GM19351 (cell line): ENCODE results near the gene RAET1G.
"Not testable (repeated sequence)": the region's sequence is repeated elsewhere in the genome, so short reads cannot be mapped to it uniquely, and the experiment has no call there.

Source experiments
- ATAC-seq: cut with Tn5 transposase; IDR thresholded peaks from one replicate; pipeline ENCODE4 v1.9.1; 2021; ENCODE audit warnings: mild to moderate bottlenecking, moderate library complexity; ENCODE audit not compliant: unreplicated experiment

RAET1G gene

GRCh38 chr6:149897855-149898744, 24.8 kb downstream of the RAET1G start, which contains the start of gene RAET1E:
RAET1E (minus strand) TSS chr6:149898113; CDS start chr6:149890901, 7,212 bp downstream.
- no peak for ATAC-seq

DNA sequence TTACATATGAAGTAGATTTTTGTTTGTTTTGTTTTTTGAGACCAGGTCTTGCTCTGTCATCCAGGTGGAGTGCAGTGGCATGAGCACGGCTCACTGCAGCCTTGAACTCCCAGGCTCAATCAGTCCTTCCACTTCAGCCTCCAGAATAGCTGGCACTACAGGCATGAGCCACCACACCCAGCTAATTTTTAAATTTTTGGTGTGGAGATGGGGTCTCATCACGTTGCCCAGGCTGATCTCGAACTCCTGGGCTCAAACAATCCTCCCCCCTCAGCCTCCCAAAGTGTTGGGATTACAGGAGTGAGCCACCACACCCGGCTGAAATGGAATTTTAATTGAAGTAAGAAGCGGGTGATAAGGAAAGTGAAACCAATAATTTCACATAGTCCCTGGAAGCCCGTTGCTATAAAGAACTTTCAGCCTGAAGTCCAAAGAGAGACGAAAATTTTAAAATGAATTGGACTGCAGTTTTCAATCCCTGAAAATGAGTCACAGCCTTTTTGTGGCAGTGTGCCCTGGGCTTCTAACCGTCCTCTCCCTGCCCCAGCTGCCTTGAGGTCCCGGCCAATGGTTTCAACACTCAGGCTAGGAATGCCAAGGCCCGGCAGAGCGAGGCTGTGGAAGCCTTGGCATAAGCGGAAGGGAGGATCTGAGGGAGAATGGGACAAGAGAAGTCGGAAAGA, 25.8 kb downstream of the RAET1G start:
- ATAC-seq: no peak

DNA sequence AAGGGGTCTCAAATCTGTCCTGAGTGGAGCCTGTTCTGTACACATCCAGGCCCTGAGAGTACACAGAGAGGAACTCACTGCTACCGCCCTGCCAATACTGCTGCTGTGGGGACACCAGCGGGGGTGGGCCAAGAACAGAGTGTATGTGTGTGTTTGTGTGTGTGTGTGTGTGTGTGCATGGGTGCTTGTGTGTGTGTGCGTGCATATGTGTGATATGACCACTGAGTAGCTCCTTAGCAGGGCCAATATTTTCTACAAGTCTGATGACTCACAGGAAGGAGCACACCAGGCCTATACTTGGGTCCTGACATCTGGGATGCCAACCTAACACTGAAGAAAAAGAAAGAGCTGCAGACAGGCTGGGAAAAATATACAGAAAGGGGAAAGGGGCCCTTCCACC, 26.4 kb downstream of the RAET1G start:
- ATAC-seq: no peak

DNA sequence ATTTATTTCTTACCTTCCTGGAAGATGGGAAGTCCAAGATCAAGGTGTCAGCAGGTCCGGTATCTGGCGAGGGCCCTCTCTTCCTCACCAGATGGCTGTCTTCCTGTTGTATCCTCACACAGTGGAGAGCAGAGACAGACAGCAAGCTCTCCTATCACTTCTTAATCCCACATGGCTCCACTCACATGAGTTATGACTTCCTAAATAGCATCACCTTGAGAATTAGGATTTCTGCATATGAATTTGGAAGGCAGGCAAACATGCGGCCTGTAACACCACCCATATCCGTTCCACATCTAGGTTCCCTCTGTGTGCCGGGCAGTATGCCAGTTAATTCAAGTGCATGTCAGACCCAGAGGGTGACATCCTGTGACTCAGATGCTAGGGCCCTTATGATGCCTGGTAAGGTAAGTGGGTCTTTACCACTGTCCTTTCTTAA, 27.1 kb downstream of the RAET1G start:
- no peak for ATAC-seq

DNA sequence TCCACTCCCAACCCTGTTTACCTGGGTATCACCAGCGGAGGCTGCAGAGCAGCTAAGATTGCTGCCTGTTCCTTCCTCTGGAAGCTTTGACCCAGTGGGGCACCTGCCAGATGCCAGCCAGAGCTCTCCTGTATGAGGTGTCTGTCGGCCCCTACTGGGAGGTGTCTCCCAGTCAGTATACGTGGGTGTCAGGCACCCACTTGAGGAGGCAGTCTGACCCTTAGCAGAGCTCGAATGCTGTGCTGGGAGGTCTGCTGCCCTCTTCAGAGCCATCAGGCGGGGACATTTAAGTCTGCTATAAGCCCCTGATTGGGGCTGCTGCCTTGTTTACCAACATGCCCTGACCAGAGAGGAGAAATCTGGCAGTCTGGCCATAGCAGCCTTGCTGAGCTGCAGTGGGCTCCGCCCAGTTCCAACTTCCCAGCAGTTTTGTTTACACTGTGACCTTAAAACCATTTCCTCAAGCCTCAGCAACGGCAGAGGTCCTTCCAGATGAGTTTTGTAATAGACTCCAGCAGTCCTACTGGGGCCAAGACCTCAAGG, 27.8 kb downstream of the RAET1G start:
- no peak for ATAC-seq

DNA sequence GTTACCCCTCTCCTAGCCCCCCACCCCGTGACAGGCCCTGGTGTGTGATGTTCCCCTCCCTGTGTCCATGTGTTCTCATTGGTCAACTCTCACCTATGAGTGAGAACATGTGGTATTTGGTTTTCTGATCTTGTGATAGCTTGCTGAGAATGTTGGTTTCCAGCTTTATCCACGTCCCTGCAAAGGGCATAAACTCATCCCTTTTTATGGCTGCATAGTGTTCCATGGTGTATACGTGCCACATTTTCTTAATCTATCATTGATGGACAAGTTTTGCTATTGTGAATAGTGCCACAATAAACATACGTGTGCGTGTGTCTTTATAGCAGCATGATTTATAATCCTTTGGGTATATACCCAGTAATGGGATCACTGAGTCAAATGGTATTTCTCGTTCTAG, 31.1 kb downstream of the RAET1G start:
- ATAC-seq: not testable (repeated sequence)

- ATAC-seq: no peak
Measured at GRCh38 chr6:149891259-149891658, 31.7 kb downstream of the RAET1G start.

- no peak for ATAC-seq
Measured at GRCh38 chr6:149890629-149891045, 32.3 kb downstream of the RAET1G start.

DNA sequence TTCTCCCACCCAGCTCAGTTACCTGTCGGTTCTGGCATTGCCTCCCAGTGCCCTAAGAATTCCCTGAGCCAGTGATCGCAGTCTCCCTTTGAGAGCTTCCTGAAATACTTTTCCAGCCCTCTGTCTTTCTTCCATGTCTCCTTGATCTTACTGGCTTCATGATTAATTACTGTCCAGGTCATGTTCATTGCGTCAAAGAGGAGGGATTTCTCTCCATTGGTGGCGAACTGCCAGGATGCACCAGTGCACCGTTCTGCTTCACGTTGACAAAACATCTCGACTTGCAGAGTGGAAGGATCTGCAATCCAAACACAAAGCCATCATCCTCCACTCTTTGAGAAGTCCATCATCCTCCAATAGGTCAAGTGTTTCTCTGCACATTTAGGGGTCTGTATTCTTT, 33.6 kb downstream of the RAET1G start:
- no peak for ATAC-seq

DNA sequence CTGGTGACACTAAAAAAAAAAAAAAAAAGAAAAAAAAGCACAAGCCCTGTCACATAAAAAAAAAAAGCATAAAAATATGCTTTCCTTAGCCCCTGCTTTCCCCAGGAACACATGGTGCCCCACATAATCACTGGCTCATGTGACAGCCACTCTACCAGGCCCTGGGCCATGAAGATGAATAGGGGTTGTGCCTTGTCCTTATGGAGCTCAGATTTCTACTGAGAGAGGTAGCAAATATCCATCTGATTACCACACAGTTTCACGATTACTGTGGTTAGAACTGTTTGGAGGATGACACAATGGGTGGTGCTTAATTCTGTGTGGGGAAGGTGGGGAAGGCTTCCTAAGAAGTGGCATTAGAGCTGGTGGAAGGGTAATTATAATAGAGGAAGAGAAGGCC, 34.3 kb downstream of the RAET1G start:
- ATAC-seq: no peak

DNA sequence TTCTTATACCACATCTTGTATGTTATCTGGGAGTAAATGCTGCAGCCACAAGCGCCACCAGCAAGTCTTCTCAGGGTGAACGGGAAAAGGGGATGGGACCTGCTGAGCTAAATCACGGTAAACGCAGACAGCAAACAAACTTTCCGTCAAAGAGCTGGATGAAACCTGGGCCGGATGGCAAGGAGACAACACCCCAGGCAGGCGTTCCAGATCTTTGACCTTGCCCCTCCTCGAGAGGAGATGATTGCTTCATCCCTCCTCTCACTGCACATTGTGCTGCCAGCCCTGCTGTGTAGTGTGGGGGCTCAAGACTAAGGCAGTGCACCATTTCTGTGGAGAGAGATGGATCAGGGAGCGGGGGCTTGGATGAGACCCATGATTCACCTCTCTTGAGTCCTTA, 34.8 kb downstream of the RAET1G start:
- no peak for ATAC-seq

DNA sequence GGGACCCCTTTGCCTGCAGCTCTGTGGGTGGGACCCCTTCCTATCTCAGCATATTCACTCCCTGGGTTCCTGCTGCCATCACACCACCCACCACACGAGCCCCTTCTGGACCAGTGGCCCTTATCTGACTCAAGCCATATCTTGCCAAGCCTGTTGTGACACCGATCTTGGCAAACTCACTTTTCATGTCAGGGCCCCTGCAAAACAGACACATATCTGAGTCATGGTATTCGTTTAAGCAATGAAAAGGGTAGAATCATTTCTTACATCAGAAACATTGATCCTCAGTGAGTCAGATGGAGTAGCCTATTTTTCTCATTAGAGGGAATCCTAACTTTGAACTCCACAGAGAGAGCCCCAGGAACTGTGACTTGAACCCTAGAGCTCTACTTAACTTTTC, 35.6 kb downstream of the RAET1G start:
- ATAC-seq: no peak

DNA sequence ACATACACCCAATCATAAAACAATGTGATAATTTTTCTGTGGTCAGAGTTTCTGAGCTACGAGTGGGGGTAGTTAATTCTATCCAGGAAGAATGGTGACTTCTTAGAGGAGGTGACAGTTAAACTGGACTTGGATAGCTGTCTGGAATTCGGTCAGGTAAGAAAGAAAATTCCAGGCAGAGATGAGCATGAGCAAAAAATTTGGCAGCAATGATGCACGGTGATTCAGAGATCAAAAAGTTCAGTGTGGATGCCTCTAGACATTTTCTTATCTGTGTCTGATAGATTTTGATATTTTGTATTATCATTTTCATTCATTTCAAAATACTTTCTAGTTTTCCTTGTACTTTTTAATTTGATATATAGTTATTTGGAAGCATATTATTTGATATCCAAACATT, 37.0 kb downstream of the RAET1G start:
- no peak for ATAC-seq

DNA sequence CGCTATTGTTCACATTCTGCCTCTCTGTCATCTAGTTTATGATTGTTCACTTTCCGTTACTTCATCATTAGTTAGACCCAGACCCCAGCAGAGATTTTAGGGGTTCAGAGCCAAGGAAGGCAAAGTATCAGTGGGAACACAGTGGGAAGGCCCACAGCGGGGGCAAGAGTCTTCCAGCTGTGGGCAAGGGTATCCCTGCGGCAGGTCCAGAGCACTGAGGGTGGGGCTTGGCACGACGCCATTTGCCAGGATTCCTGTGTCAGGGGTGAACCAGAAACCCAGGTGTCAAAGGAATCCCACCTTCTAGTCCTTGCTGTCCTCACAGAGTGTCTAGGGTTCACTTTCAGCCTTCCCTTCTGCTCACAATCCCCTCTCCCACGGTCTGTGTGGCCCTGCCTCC, 38.3 kb downstream of the RAET1G start:
- ATAC-seq: no peak

- no peak for ATAC-seq
Measured at GRCh38 chr6:149884215-149884614, 38.7 kb downstream of the RAET1G start.

DNA sequence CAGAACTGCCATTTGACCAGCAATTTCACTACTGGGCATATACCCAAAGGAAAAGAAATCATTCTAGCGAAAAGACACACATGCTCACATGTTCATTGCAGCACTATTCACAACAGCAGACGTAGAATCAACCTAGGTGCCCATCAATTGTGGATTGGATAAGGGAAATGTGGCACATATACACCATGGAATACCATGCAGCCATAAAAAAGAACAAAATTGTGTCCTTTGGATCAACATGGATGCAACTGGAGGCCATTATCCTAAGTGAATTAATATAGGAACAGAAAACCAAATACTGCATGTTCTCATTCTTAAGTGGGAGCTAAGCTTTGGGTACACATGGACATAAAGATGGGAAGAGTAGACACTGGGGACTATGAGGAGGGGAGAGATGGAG, 41.1 kb downstream of the RAET1G start:
- no peak for ATAC-seq

DNA sequence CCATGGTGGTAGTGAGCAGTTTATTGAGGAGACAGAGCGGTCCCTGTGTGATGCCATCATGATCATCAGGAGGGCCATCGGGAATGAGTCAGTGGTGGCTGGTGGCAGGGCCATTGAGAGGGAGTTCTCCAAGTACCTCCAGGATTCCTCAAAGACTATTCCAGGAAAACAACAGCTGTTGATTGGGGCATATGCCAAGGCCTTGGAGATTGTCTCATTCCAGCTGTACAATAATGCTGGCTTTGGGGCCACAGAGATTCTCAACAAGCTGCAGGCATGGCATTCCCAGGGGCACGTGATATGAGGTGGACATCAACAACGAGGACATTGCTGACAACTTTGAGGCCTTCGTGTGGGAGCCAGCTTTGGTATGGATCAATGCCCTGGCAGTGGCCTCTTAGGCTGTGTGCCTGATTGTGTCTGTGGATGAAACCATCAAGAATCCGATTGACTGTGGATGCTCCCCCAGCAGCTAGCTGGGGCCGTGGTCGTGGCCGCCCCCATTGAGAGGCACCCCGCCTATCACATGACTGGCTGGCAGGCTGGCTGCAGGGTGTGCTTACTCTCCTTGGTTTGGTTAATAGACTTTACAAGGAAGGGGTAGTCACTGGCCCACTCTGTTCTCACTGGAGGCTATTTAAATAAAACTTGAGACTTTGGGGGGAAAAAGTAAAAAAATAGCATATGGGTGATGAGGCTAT, 41.7 kb downstream of the RAET1G start:
- ATAC-seq: no peak

GRCh38 chr6:149877659-149878058, 45.3 kb downstream of the RAET1G start:
- ATAC-seq: no peak

GRCh38 chr6:149876241-149876933, 46.5 kb downstream of the RAET1G start:
- no peak for ATAC-seq

DNA sequence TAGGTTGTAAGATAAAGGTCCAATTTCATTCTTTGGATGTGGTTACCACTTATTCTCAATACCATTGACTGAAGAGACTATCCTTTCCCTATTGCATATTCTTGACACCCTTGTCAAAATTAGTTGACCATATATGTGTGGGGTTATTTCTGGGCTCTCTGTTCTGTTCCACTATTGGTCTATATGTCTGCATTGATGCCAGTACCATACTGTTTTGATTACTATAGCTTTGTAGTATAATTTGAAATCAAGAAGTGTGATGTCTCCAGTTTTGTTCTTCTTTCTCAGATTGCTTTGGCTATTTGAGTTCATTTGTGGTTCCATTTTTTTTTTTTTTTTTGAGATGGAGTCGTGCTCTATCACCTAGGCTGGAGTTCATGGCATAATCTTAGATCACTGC, 50.7 kb downstream of the RAET1G start:
- ATAC-seq: no peak

DNA sequence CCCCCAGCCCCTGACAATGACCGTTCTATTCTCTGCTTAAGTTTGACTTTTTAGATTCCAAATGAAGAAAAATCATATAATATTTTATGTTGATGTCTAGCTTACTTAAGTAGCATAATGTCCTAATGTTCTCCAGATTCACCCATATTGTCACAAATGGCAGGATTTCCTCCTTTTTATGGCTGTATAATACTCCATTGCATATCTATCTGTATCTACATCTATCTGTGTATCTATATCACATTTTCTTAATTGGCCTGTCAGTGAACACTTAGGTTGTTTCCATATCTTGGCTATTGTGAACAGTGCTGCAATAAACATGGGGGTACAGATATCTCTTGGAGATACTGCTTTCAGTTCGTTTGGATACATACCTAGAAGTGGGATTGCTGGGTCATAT, 51.7 kb downstream of the RAET1G start:
- ATAC-seq: no peak
